Mesothelial cell of epicardium (in vitro differentiated cells): ENCODE data around the gene ATP6V0D1. TPM values are rescaled to one million over a fixed set of nuclear protein-coding genes. Genes with fewer than 3 reads are reported as not detected.

Experiments used
- DNase-seq, 2 experiments: peaks; one replicate each; pipeline ENCODE4 v3.0.0; 2021; ENCODE audit warnings: low spot score in 2 of 2; ENCODE audit not compliant: unreplicated experiment in 2 of 2
- H3K27ac Mint-ChIP-seq: 2 replicates; pipeline ENCODE4 v1.8.0; 2021; ENCODE audit warnings: mixed read lengths
- H3K27me3 Mint-ChIP-seq: 2 replicates; pipeline ENCODE4 v1.8.0; 2021; ENCODE audit warnings: low read depth, mixed read lengths
- H3K36me3 Mint-ChIP-seq: 2 replicates; pipeline ENCODE4 v1.8.0; 2021; ENCODE audit warnings: mixed read lengths
- H3K4me1 Mint-ChIP-seq: 2 replicates; pipeline ENCODE4 v1.8.0; 2021; ENCODE audit warnings: mixed read lengths
- H3K4me3 Mint-ChIP-seq: 2 replicates; pipeline ENCODE4 v1.8.0; 2021; ENCODE audit warnings: mild to moderate bottlenecking, moderate library complexity, mixed read lengths
- H3K9me3 Mint-ChIP-seq: 2 replicates; pipeline ENCODE4 v1.8.0; 2021; ENCODE audit warnings: mixed read lengths
- CTCF ChIP-seq: fragments of 200-600 bp; sonication (generic); IDR thresholded peaks from one replicate; pipeline ENCODE4 v1.5.0; 2021; ENCODE audit warnings: antibody characterized with exemption; ENCODE audit not compliant: unreplicated experiment
- total RNA-seq: library from RNA; stranded (reverse); gene quantifications from 3 replicates; pipeline ENCODE4 v1.2.1, GENCODE V29; 2021

The ATP6V0D1 gene
- total RNA-seq, 1 donor from 2014 or later: 53.7 TPM

- TF ChIP-seq CTCF: no peak
- Mint-ChIP-seq H3K4me1 (peaks cover 20% of the 10 kb centered on the region), H3K36me3 (no peaks in the 10 kb centered on the region), H3K9me3 (no peaks in the 10 kb centered on the region), H3K4me3 (peak overlapping the region; percentile 29), H3K27ac (no peak overlapping the region), H3K27me3 (no peaks in the 10 kb centered on the region)
- DNase-seq: no peak
Measured at GRCh38 chr16:67477960-67478554, 2.9 kb downstream of the ATP6V0D1 start.

GRCh38 chr16:67474551-67475455 is 6.2 kb downstream of the ATP6V0D1 start:
- Mint-ChIP-seq H3K27me3 (no peaks in the 10 kb centered on the region), H3K9me3 (no peaks in the 10 kb centered on the region), H3K27ac (no peak overlapping the region), H3K4me3 (no peak overlapping the region), H3K36me3 (no peaks in the 10 kb centered on the region), H3K4me1 (peaks cover 6% of the 10 kb centered on the region)
- DNase-seq: no peak
- TF ChIP-seq CTCF: no peak

GRCh38 chr16:67471758-67472384 is 9.1 kb downstream of the ATP6V0D1 start:
- H3K9me3 Mint-ChIP-seq: no peaks in the 10 kb centered on the region
- no peak overlapping the region for H3K27ac Mint-ChIP-seq
- H3K27me3 Mint-ChIP-seq: no peaks in the 10 kb centered on the region
- no peak for DNase-seq
- TF ChIP-seq CTCF: no peak
- H3K4me3 Mint-ChIP-seq: no peak overlapping the region
- no peaks in the 10 kb centered on the region for H3K4me1 Mint-ChIP-seq
- H3K36me3 Mint-ChIP-seq: no peaks in the 10 kb centered on the region

- no peak for DNase-seq
- Mint-ChIP-seq H3K9me3 (no peaks in the 10 kb centered on the region), H3K4me3 (no peak overlapping the region), H3K27me3 (no peaks in the 10 kb centered on the region), H3K4me1 (no peaks in the 10 kb centered on the region), H3K27ac (no peak overlapping the region), H3K36me3 (no peaks in the 10 kb centered on the region)
- no peak for TF ChIP-seq CTCF
Measured at GRCh38 chr16:67470359-67470758, 10.6 kb downstream of the ATP6V0D1 start.

GRCh38 chr16:67468731-67469130 is 12.2 kb downstream of the ATP6V0D1 start:
- H3K27me3 Mint-ChIP-seq: no peaks in the 10 kb centered on the region
- H3K27ac Mint-ChIP-seq: no peak overlapping the region
- no peak overlapping the region for H3K4me3 Mint-ChIP-seq
- no peak for DNase-seq
- H3K4me1 Mint-ChIP-seq: no peaks in the 10 kb centered on the region
- no peaks in the 10 kb centered on the region for H3K9me3 Mint-ChIP-seq
- no peaks in the 10 kb centered on the region for H3K36me3 Mint-ChIP-seq
- TF ChIP-seq CTCF: no peak
